ENCODE data around the gene PARP1. TPM values are rescaled to one million over a fixed set of nuclear protein-coding genes. Genes with fewer than 3 reads are reported as not detected.

PARP1 gene
- total RNA-seq, 1 donor: 51.0 TPM

GRCh38 chr1:226400519-226401354 lies 7.2 kb downstream of the PARP1 start:
- TF ChIP-seq, protein P1, sequence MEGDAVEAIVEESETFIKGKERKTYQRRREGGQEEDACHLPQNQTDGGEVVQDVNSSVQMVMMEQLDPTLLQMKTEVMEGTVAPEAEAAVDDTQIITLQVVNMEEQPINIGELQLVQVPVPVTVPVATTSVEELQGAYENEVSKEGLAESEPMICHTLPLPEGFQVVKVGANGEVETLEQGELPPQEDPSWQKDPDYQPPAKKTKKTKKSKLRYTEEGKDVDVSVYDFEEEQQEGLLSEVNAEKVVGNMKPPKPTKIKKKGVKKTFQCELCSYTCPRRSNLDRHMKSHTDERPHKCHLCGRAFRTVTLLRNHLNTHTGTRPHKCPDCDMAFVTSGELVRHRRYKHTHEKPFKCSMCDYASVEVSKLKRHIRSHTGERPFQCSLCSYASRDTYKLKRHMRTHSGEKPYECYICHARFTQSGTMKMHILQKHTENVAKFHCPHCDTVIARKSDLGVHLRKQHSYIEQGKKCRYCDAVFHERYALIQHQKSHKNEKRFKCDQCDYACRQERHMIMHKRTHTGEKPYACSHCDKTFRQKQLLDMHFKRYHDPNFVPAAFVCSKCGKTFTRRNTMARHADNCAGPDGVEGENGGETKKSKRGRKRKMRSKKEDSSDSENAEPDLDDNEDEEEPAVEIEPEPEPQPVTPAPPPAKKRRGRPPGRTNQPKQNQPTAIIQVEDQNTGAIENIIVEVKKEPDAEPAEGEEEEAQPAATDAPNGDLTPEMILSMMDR (IDR thresholded peaks at IDR 0.05; ENCODE audit: extremely low read depth, low read depth, low read length): no peak
- no peak for DNase-seq (ENCODE audit: insufficient read length, low spot score, missing footprints)
- Histone ChIP-seq H2AFZ (ENCODE audit: low read length) (no peak overlapping the region), H3K79me2 (ENCODE audit: insufficient read depth, low read length) (peaks cover 53% of the 10 kb centered on the region), H3K4me3 (ENCODE audit: insufficient read depth, low read length) (no peak overlapping the region), H4K20me1 (ENCODE audit: insufficient read depth, low read length) (peaks cover 28% of the 10 kb centered on the region), H3K4me1 (ENCODE audit: insufficient read depth, low read length) (peaks cover 8% of the 10 kb centered on the region), H3K27me3 (ENCODE audit: insufficient read depth, low read length) (no peaks in the 10 kb centered on the region), H3K36me3 (ENCODE audit: insufficient read depth, low read length) (peaks cover 24% of the 10 kb centered on the region), H3K4me2 (ENCODE audit: insufficient read depth, low read length) (no peak overlapping the region), H3K27ac (ENCODE audit: low read depth, low read length) (no peak overlapping the region), H3K9me3 (ENCODE audit: low read depth, low read length) (no peaks in the 10 kb centered on the region)

GRCh38 chr1:226397955-226398636 lies 9.8 kb downstream of the PARP1 start:
- no peak for DNase-seq (ENCODE audit: insufficient read length, low spot score, missing footprints)
- Histone ChIP-seq H2AFZ (ENCODE audit: low read length) (no peak overlapping the region), H3K27me3 (ENCODE audit: insufficient read depth, low read length) (no peaks in the 10 kb centered on the region), H3K27ac (ENCODE audit: low read depth, low read length) (no peak overlapping the region), H3K4me1 (ENCODE audit: insufficient read depth, low read length) (no peaks in the 10 kb centered on the region), H3K4me3 (ENCODE audit: insufficient read depth, low read length) (no peak overlapping the region), H3K9me3 (ENCODE audit: low read depth, low read length) (no peaks in the 10 kb centered on the region), H4K20me1 (ENCODE audit: insufficient read depth, low read length) (peaks cover 13% of the 10 kb centered on the region), H3K79me2 (ENCODE audit: insufficient read depth, low read length) (peaks cover 43% of the 10 kb centered on the region), H3K4me2 (ENCODE audit: insufficient read depth, low read length) (no peak overlapping the region), H3K36me3 (ENCODE audit: insufficient read depth, low read length) (peaks cover 24% of the 10 kb centered on the region)
- TF ChIP-seq, protein P1 (IDR thresholded peaks at IDR 0.05; ENCODE audit: extremely low read depth, low read depth, low read length): no peak

DNA sequence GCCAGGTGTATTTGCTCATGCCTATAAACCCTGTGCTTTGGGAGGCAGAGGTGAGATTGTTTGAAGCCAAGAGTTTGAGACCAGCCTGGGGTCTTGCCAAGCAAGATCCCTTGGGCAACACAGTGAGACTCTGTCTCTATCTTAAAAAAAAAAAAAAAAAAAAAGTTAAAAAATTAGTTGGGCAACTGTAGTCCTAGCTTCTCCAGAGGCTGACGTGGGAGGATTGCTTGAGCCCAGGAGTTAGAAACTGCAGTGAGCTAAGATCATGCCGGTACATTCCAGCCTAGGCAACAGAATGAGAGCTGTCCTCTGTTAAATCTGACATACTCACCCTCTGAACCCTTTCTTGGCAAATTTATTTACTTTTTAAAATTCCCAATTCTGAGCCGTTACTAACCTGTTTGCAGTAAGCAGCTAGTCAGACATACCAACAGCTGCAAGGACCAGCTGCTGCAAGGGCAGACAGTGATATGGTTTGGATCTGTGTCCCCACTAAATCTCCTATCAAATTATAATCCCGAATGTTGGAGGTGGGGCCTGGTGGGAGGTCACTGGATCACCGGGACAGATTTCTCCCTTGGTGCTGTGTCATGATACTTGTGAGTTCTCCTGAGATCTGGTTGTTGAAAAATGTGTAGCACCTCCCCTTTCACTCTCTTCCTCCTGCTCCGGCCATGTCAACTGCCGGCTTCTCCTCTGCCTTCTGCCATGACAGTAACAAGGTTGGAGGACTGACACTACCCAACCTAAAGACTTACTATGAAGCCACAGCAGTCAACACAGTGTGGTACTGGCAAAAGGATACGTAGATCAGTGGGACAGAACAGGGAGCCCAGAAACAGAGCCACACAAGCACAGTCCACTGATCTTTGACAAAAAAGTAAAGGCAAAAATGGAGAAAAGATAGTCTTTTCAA lies 10.6 kb downstream of the PARP1 start:
- H3K4me2 ChIP-seq (ENCODE audit: insufficient read depth, low read length): no peak overlapping the region
- no peaks in the 10 kb centered on the region for H3K4me1 ChIP-seq (ENCODE audit: insufficient read depth, low read length)
- no peaks in the 10 kb centered on the region for H3K9me3 ChIP-seq (ENCODE audit: low read depth, low read length)
- H3K4me3 ChIP-seq (ENCODE audit: insufficient read depth, low read length): no peak overlapping the region
- H2AFZ ChIP-seq (ENCODE audit: low read length): no peak overlapping the region
- peaks cover 24% of the 10 kb centered on the region for H3K36me3 ChIP-seq (ENCODE audit: insufficient read depth, low read length)
- DNase-seq (ENCODE audit: insufficient read length, low spot score, missing footprints): no peak
- peaks cover 35% of the 10 kb centered on the region for H3K79me2 ChIP-seq (ENCODE audit: insufficient read depth, low read length)
- no peaks in the 10 kb centered on the region for H3K27me3 ChIP-seq (ENCODE audit: insufficient read depth, low read length)
- H4K20me1 ChIP-seq (ENCODE audit: insufficient read depth, low read length): peaks cover 5% of the 10 kb centered on the region
- no peak overlapping the region for H3K27ac ChIP-seq (ENCODE audit: low read depth, low read length)
- TF ChIP-seq, protein P1 (IDR thresholded peaks at IDR 0.05; ENCODE audit: extremely low read depth, low read depth, low read length): no peak
